Measurements from ENCODE around the gene CARM1. TPM values are rescaled to one million over a fixed set of nuclear protein-coding genes. Genes with fewer than 3 reads are reported as not detected.

CARM1 gene
- total and polyA plus RNA-seq, 5 donors = 30.8 to 37.2 (median 32.6) TPM

DNA sequence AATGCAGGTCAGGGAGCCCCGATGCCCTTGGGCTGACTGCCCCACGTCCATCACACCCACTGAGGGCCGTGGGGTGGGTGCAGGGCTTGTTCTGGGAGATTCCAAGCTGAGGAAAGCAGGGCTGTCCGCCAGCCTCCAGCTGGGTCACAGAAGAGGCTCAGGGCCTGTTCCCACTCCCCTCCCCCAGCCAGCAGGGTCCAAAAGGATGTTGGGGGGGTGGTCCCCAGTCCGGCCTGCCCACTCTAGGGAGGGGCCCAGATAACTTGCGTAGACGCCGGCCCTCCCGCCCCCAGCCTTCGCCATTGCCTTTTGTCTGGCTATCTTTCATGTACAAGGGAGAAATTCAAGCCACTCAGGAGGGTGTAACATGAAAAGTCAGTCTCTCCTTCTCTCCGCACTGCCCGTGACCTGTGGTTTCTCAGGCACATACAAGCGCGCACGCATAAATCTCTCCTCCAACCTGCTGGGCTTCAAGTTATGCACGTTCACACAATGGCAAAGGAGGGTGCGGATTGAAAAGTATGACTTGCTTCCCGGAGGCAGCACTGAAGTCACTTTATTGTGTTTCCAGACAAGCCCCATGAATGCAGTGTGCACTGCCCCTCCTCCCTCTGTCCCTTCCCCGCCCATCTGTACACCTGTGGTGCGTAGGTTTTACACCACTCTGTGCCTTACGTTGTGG is 20.2 kb downstream of the CARM1 start:
- Histone ChIP-seq H3K27me3 (ENCODE audit: control insufficient read depth, insufficient read depth) (no peaks in the 10 kb centered on the region), H3K27ac (ENCODE audit: low read length) (no peak overlapping the region), H3K4me3 (ENCODE audit: low read length) (no peak overlapping the region), H3K9me3 (ENCODE audit: control insufficient read depth, low read length) (no peaks in the 10 kb centered on the region), H3K4me1 (ENCODE audit: control insufficient read depth, insufficient read depth, low read length) (peaks cover 11% of the 10 kb centered on the region)
- ATAC-seq (peak; percentile 45 to 51), DNase-seq (peak; percentile 41 to 84 (median 80))
- intact Hi-C loops (cut with DNase I) = no loop called here
- 49% methylated on average over 21 of the region's 21 CpGs for WGBS

DNA sequence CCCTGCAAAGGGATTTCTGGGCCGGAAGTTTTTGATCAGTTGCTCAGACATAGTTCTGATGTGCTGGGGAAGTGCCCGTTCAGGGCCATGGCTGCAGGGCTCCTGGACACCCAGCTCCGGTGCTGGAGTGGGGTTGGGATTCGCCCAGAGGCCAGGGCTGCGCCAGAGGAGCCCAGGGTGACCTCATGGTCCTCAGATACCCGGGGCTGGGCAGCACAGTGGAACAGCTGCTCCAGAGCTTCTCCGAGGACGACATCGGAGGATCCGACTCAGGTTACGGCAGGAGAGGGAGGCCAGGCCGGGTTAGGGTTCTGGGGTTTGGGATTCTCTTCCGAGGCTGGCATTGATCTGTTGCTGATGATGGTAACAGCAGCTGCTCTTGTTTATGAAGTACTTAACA is 20.9 kb downstream of the CARM1 start:
- WGBS = 86% methylated on average over 13 of the region's 13 CpGs
- Histone ChIP-seq H3K4me3 (ENCODE audit: low read length) (no peak overlapping the region), H3K27me3 (ENCODE audit: control insufficient read depth, insufficient read depth) (no peaks in the 10 kb centered on the region), H3K9me3 (ENCODE audit: control insufficient read depth, low read length) (no peaks in the 10 kb centered on the region), H3K4me1 (ENCODE audit: control insufficient read depth, insufficient read depth, low read length) (peaks cover 12% of the 10 kb centered on the region), H3K27ac (ENCODE audit: low read length) (no peak overlapping the region)
- peak in 1 of 2 donors; percentile 9 for ATAC-seq
- intact Hi-C loops (cut with DNase I) = no loop called here
- no peak for DNase-seq

DNA sequence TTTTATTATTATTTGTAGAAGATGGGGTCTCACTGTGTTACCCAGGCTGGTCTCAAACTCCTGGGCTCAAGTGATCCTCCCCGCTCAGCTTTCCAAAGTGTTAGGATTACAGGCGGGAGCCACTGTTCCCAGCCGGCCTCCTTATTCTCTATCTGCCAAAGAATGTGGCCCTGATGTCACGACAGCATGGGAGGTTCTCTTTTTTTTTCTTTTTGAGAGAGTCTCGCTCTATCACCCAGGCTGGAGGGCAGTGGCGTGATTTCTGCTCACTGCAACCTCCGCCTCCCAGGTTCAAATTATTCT is 23.5 kb downstream of the CARM1 start:
- ATAC-seq (no peak), DNase-seq (no peak)
- 84% methylated on average over 7 of the region's 7 CpGs for WGBS
- Histone ChIP-seq H3K27me3 (ENCODE audit: control insufficient read depth, insufficient read depth) (no peaks in the 10 kb centered on the region), H3K27ac (ENCODE audit: low read length) (no peak overlapping the region), H3K9me3 (ENCODE audit: control insufficient read depth, low read length) (no peaks in the 10 kb centered on the region), H3K4me1 (ENCODE audit: control insufficient read depth, insufficient read depth, low read length) (peaks cover 12% of the 10 kb centered on the region), H3K4me3 (ENCODE audit: low read length) (no peak overlapping the region)
- intact Hi-C loops (cut with DNase I) = no loop called here

DNA sequence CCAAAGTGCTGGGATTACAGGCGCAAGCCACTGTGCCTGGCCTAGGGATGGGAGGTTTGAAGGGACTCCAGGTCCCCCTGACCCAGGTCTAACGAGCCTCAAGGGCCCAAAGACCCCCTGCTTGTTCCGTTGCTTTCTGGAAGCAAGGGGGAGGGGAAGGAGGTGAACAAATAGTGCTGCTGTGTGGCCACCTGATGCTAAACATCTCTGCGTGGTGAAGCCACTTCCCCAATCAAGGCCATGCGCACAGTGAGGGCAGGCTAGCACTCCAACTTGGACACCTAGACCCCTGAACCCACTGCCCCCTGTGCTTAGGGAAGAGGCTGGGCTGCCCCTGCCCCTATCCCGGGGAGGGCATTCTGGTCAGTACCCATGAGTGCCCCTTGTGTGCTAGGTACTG is 24.0 kb downstream of the CARM1 start:
- intact Hi-C loops (cut with DNase I) = no loop called here
- DNase-seq (no peak), ATAC-seq (no peak)
- Histone ChIP-seq H3K27me3 (ENCODE audit: control insufficient read depth, insufficient read depth) (no peaks in the 10 kb centered on the region), H3K9me3 (ENCODE audit: control insufficient read depth, low read length) (no peaks in the 10 kb centered on the region), H3K4me3 (ENCODE audit: low read length) (no peak overlapping the region), H3K27ac (ENCODE audit: low read length) (no peak overlapping the region), H3K4me1 (ENCODE audit: control insufficient read depth, insufficient read depth, low read length) (peaks cover 12% of the 10 kb centered on the region)
- WGBS = 88% methylated on average over 6 of the region's 6 CpGs

DNA sequence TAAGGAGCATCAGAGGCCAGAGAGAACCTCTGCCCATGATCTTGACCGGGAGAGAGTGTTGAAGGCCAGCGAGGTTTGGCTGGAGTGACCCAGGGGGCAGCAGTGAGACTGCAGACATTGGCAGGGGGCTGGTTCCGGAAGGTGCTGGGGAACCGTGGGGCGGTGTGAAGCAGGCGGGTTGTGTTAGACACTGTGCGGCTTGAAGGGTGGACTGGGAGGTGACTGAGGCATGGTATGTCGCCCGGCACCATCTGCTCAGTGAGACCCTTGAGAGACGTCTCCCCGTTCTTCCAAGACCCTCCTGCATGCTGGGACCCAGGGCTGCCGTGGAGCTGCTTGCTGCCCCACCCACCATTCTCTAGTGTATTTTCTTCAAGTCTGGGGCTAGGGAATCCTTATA is 24.6 kb downstream of the CARM1 start:
- Histone ChIP-seq H3K27me3 (ENCODE audit: control insufficient read depth, insufficient read depth) (no peaks in the 10 kb centered on the region), H3K27ac (ENCODE audit: low read length) (no peak overlapping the region), H3K9me3 (ENCODE audit: control insufficient read depth, low read length) (no peaks in the 10 kb centered on the region), H3K4me1 (ENCODE audit: control insufficient read depth, insufficient read depth, low read length) (peaks cover 12% of the 10 kb centered on the region), H3K4me3 (ENCODE audit: low read length) (no peak overlapping the region)
- 81% methylated on average over 12 of the region's 12 CpGs for WGBS
- intact Hi-C loops (cut with DNase I) = no loop called here
- ATAC-seq (no peak), DNase-seq (no peak)

DNA sequence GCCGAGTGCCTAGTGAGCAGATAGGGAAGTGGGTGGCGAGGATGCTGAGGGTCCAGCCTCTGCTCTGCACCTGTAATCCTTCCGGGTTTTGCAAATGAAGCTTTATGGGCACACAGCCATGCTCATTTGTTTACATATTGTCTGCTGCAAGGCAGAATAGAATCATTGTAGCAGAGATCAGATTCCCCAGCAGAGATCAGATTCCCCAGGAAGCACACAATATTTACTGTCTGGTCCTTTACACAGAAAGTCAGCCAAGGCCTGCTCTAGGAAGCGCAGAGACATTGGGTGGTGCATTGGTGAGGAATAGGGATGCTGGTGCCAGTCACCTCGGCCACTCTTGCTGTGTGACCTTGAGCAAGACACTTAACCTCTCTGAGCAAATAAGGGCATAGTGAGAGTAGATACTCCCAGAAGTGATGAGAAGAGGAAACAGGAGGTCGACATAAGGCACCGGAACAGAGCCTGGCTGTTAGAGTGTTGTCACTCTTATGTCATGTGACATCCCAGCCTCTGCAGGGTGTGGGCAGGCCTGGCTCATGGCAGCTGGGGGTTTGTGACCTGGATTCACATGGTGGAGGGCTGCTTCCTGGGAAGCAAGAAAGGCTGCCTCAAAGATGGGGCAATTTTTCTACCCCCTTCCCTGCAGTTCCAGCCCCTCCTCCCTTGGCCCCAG is 25.6 kb downstream of the CARM1 start:
- peaks cover 6% of the 10 kb centered on the region for H3K4me1 ChIP-seq (ENCODE audit: control insufficient read depth, insufficient read depth, low read length)
- WGBS = 60% methylated on average over 7 of the region's 7 CpGs
- intact Hi-C loops (cut with DNase I) = no loop called here

DNA sequence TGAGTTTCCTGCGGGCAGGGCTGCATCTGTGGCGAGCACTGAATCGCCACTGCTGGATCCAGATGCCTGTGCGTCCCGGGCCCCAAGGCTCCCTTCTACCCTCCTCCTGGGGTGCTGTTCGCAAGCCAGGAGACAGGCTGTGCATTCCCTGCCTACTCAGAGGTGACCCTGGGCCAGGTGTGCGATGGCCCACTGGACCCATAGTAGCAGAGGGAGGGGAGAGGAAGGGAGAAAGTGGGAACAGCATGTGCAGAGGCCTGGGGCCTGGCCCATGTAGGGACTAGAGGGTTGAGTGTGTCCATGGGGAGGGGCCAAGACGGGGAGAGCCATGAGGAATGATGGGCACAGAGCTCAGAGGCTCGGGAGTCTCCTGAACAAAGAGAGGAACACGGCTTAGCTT is 27.3 kb downstream of the CARM1 start:
- H3K4me3 ChIP-seq (ENCODE audit: low read length) = no peak overlapping the region
- no peaks in the 10 kb centered on the region for H3K9me3 ChIP-seq (ENCODE audit: control insufficient read depth, low read length)
- peaks cover 6% of the 10 kb centered on the region for H3K4me1 ChIP-seq (ENCODE audit: control insufficient read depth, insufficient read depth, low read length)
- DNase-seq (no peak), ATAC-seq (peak; percentile 12 to 27)
- WGBS = 72% methylated on average over 10 of the region's 10 CpGs
- no peaks in the 10 kb centered on the region for H3K27me3 ChIP-seq (ENCODE audit: control insufficient read depth, insufficient read depth)
- H3K27ac ChIP-seq (ENCODE audit: low read length) = no peak overlapping the region
- intact Hi-C loops (cut with DNase I) = no loop called here

More for the DNA sequence above, 25.6 kb downstream of the CARM1 start:
- ATAC-seq (peak in 1 of 2 donors; percentile 12), DNase-seq (no peak)
- Histone ChIP-seq H3K4me3 (ENCODE audit: low read length) (no peak overlapping the region), H3K9me3 (ENCODE audit: control insufficient read depth, low read length) (no peaks in the 10 kb centered on the region), H3K27ac (ENCODE audit: low read length) (no peak overlapping the region), H3K27me3 (ENCODE audit: control insufficient read depth, insufficient read depth) (no peaks in the 10 kb centered on the region)

DNA sequence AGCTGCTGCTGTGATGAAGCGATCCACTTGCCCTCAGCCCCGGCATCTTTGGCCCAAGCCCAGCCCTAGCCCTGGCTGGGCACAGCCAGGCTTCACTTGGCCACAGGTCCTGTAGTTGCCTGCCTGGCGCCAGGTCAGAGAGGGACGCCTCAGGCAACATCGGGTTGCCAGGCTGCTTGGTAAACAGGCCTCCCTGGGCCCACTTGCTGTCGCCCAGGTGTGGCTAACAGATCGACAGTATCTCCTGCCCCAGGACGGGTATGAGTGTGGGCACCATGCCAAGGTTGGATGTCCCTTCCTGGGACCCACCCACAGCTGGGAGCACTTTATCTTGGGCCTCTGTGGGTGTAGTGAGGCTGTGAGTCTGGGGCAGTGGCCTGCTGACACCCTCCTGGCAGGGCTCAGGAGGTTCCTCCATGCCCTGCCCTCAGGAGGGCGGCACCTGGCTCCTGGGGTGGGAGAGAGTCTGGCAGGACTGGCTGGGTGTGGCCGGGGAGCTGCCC is 27.8 kb downstream of the CARM1 start:
- ATAC-seq (peak; percentile 48 to 60), DNase-seq (peak in 2 of 3 donors; percentile 47 to 67)
- H3K4me3 ChIP-seq (ENCODE audit: low read length) = no peak overlapping the region
- H3K4me1 ChIP-seq (ENCODE audit: control insufficient read depth, insufficient read depth, low read length) = peaks cover 6% of the 10 kb centered on the region
- H3K27me3 ChIP-seq (ENCODE audit: control insufficient read depth, insufficient read depth) = no peaks in the 10 kb centered on the region
- H3K27ac ChIP-seq (ENCODE audit: low read length) = no peak overlapping the region
- 59% methylated on average over 10 of the region's 10 CpGs for WGBS
- intact Hi-C loops (cut with DNase I) = no loop called here
- H3K9me3 ChIP-seq (ENCODE audit: control insufficient read depth, low read length) = no peaks in the 10 kb centered on the region

DNA sequence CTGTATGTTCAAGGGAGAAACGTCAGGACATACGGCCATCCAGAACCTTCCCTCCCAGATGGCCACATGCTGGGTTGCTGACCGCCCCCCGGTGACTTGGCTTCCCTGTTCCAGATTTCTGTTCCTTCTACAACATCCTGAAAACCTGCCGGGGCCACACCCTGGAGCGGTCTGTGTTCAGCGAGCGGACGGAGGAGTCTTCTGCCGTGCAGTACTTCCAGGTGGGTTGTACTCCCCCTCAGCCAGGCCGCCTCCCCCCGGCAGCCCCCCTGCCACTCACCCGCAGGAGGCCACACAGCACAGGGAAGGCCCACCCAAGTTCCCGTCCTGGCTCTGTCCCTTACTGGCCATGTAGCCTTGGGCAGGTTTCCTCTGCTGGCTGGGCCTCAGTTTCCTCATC is 36.6 kb downstream of the CARM1 start:
- H3K4me3 ChIP-seq (ENCODE audit: low read length) = no peak overlapping the region
- intact Hi-C loops (cut with DNase I) = no loop called here
- H3K27me3 ChIP-seq (ENCODE audit: control insufficient read depth, insufficient read depth) = no peaks in the 10 kb centered on the region
- no peak overlapping the region for H3K27ac ChIP-seq (ENCODE audit: low read length)
- 87% methylated on average over 14 of the region's 14 CpGs for WGBS
- DNase-seq = peak in 1 of 3 donors; percentile 32
- ATAC-seq = no peak
- no peaks in the 10 kb centered on the region for H3K4me1 ChIP-seq (ENCODE audit: control insufficient read depth, insufficient read depth, low read length)
- no peaks in the 10 kb centered on the region for H3K9me3 ChIP-seq (ENCODE audit: control insufficient read depth, low read length)

DNA sequence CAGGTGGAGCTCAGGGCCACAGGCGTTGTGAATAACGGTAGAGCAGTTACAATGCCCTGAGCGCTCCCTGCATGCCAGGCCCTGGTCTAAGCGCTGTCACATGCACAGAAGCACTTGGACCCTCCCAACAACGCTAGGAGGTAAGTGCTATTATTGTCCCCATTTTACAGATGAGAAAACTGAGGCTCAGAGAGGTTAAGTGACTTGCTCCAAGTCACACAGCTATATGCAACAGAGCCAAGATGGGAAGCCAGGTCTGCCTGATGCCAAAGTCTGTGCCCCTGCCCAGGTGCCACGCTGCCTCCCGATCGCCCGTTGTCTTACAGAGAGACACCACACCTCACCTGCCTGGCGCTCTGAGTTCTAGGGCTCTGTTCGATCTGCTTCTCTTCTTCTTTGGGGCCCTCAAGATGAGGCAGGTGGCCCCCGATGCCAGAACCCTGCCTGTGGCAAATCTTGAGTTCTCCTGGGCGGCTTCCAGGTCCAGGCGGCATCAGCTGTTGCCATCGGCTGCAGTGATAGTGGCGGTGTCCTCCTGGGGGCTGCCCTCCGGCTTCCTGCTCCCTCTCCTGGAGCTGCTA is 37.1 kb downstream of the CARM1 start:
- ATAC-seq (no peak), DNase-seq (peak in 1 of 3 donors; percentile 28)
- H3K4me1 ChIP-seq (ENCODE audit: control insufficient read depth, insufficient read depth, low read length) = no peaks in the 10 kb centered on the region
- no peaks in the 10 kb centered on the region for H3K9me3 ChIP-seq (ENCODE audit: control insufficient read depth, low read length)
- 94% methylated on average over 17 of the region's 17 CpGs for WGBS
- no peak overlapping the region for H3K27ac ChIP-seq (ENCODE audit: low read length)
- intact Hi-C loops (cut with DNase I) = no loop called here
- H3K4me3 ChIP-seq (ENCODE audit: low read length) = no peak overlapping the region
- H3K27me3 ChIP-seq (ENCODE audit: control insufficient read depth, insufficient read depth) = no peaks in the 10 kb centered on the region

DNA sequence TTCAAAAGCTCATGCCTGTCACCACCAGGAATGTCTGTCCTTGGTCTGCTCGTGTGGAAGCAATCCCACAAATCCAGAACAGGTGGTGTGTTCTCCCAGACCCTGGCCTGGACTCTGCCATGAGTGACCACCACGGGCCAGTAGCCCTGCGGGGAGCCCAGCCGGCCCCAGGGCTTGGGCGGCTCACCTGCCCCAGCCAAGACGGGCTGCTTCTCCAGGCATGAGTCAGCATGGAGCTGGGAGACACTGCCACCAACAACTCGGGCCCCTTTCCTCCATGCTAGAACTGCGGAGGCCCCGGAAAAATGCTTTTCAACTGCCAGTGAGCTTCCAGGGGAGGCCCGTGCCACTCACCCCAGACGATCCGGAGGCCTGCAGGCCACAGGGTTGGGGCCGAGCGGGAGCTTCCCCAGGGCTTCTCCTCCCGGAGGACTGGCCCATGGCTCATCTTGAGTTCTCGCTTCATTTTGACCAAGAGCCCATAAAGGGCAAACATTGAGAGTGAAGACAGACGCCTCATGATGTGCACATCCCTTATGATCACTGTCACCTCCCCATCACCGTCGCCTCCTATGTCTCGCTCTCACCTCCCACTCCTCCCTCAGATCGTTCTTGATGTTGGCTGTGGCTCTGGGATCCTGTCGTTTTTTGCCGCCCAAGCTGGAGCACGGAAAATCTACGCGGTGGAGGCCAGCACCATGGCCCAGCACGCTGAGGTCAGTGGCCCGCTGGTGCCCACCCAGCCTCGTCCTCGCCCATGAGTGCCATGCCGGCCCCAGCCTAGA is 40.4 kb downstream of the CARM1 start:
- DNase-seq (peak in 1 of 3 donors; percentile 35), ATAC-seq (peak in 1 of 2 donors; percentile 12)
- WGBS = 90% methylated on average over 31 of the region's 31 CpGs
- Histone ChIP-seq H3K27ac (ENCODE audit: low read length) (no peak overlapping the region), H3K4me3 (ENCODE audit: low read length) (no peak overlapping the region), H3K4me1 (ENCODE audit: control insufficient read depth, insufficient read depth, low read length) (no peaks in the 10 kb centered on the region), H3K27me3 (ENCODE audit: control insufficient read depth, insufficient read depth) (no peaks in the 10 kb centered on the region), H3K9me3 (ENCODE audit: control insufficient read depth, low read length) (no peaks in the 10 kb centered on the region)
- intact Hi-C loops (cut with DNase I) = no loop called here

Measured in right cardiac atrium (tissue), 5 donors.